ENCODE data around the gene PRUNE1. TPM values are rescaled to one million over a fixed set of nuclear protein-coding genes. Genes with fewer than 3 reads are reported as not detected.

PRUNE1 gene
- total RNA-seq, 1 donor from 2014 or later, result 43.6 TPM

GRCh38 chr1:150974580-150975478 is 33.4 kb upstream of the PRUNE1 start, which contains the start of gene CERS2:
Gene CERS2, minus strand, starts transcription at chr1:150974835. Its CDS starts 5,745 bp downstream, at chr1:150969090.
- intact Hi-C loops (cut with micrococcal nuclease), result no loop called here
- DNase-seq (peak; percentile 91), ATAC-seq (peak; percentile 67)

DNA sequence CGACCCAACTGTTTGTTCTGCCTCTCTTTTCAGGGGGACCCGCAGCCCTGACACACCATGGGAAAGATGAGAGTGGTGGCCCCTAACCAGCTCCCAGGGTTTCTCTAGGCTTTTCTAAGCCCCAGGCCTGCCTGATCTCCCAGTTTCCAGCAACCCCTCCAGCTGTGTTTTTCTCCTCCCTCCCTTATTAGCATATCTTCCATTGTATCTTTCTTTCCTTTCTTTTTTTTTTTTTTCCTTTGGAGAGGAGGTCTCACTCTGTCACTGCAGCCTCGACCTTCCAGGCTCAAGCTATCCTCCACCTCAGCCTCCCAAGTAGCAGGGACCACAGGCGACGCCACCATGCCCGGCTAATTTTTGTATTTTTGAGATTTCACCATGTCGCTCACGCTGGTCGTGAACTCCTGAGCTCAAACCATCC is 31.8 kb upstream of the PRUNE1 start:
- ATAC-seq (no peak), DNase-seq (no peak)
- intact Hi-C loops (cut with micrococcal nuclease), result no loop called here

GRCh38 chr1:150976879-150977694 is 31.2 kb upstream of the PRUNE1 start:
- DNase-seq (peak; percentile 87), ATAC-seq (peak; percentile 57)
- intact Hi-C loops (cut with micrococcal nuclease), result no loop called here

GRCh38 chr1:150979092-150980056 is 28.9 kb upstream of the PRUNE1 start:
- peak; percentile 39 for ATAC-seq
- DNase-seq, result peak; percentile 85
- intact Hi-C loops (cut with micrococcal nuclease), result no loop called here

DNA sequence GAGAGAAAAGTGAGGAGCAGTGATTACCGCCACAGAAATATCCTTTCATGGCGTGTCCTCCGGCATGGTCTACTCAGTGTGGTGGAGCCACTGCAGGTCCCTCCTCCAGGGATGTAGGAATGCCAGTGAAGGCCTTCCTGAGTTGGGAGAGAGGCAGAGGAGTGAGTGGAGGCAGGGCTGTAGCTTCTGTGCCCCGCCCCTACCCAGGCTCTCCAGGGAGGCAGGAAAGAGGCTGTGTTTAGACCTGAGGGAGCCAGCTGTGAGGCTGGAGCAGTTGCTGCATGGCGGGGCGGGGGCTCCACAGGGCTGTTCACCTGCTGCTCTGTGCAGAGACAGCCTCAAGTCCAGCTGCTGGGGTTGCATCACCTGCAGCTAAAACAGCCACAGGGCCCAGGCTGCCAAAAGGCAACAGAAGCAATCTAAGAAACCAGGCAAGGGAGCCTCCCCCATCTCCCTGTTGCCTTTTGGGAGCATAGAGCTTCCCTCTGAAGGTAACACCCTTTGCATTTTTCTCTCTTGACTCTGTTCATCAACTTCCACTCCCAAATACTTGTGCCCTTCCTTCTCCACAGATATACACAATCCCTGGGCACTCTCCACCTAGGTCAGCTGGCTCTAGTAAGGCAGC is 27.0 kb upstream of the PRUNE1 start:
- ATAC-seq, result no peak
- intact Hi-C loops (cut with micrococcal nuclease), result no loop called here
- no peak for DNase-seq

- no peak for ATAC-seq
- DNase-seq, result no peak
- intact Hi-C loops (cut with micrococcal nuclease), result no loop called here
Measured at GRCh38 chr1:150981805-150982712, 26.2 kb upstream of the PRUNE1 start, which contains the start of gene ANXA9. Gene ANXA9, plus strand, starts transcription at chr1:150982292. Its CDS starts 814 bp downstream, at chr1:150983106.

- intact Hi-C loops (cut with micrococcal nuclease), result no loop called here
- ATAC-seq (no peak), DNase-seq (no peak)
Measured at GRCh38 chr1:150985179-150985825, 22.9 kb upstream of the PRUNE1 start.

DNA sequence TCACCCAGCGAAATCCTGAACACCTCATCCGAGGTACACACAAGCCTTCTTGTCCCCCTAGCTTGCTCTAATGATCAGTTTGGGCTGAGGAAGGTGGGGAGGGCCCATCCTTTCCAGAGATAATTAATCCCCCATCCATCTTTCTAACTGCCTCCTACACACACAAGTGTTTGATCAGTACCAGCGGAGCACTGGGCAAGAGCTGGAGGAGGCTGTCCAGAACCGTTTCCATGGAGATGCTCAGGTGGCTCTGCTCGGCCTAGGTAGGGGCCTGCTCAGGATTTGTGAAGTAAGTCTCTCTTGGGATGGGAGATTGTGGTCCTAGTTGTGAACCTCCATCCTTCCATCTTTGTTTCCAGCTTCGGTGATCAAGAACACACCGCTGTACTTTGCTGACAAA is 20.3 kb upstream of the PRUNE1 start:
- intact Hi-C loops (cut with micrococcal nuclease), result no loop called here

GRCh38 chr1:150992626-150993025 is 15.6 kb upstream of the PRUNE1 start:
- intact Hi-C loops (cut with micrococcal nuclease), result no loop called here
- DNase-seq (no peak), ATAC-seq (no peak)

More for the DNA sequence above, 20.3 kb upstream of the PRUNE1 start:
- DNase-seq (no peak), ATAC-seq (no peak)

DNA sequence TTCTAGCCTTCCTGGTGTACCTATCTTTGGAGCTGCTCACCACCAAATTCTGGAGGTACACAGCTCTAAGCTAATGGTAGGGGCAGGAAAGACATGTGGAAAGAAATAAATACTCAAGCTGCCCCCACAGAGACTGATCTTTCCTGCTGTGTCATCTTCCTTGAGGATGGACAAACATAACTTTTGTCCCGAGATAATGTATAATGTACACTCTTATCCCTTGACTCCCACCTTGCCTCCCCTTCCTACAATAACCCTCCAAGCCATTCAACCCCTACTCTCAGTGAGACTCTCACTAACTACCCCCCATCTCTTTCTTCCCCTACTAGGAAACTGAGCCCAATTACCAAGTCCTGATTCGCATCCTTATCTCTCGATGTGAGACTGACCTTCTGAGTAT is 14.0 kb upstream of the PRUNE1 start:
- no peak for ATAC-seq
- intact Hi-C loops (cut with micrococcal nuclease), result no loop called here
- DNase-seq, result no peak

DNA sequence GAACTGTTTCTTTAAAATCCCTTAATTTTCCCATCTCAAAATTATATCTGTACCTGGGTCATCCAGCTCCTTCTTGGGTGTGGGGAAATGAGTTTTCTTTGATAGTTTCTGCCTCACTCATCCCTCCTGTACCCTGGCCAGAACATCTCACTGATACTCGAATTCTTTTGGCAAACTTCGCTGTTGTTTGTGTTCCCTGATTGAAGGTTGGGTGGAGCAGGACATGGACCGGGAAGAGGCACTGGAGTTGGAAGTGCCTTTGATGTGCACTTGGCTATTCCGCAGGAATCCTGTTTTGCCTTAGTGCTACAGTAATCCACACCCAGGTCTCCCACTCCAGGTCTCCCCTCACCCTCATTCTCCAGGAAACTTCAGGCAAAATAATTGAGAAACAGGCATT is 12.8 kb upstream of the PRUNE1 start:
- peak; percentile 22 for ATAC-seq

DNA sequence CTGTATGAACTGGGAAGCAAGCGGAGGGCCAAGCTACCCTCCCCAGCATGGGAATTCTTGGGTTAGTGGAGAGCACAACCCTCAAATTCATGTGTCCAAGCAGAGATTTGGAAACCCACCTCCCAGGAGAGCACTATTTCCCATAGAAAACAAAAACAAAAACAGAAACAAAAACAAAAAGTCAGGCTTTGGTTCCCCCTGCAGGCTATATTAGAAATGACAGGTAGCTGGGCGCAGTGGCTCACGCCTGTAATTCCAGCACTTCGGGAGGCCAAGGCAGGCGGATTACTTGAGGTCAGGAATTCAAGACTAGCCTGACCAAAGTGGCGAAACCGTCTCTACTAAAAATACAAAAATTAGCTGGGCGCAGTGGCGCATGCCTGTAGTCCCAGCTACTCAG is 12.4 kb upstream of the PRUNE1 start:
- DNase-seq (no peak), ATAC-seq (peak; percentile 58)
- intact Hi-C loops (cut with micrococcal nuclease), result no loop called here

More for the DNA sequence above, 12.8 kb upstream of the PRUNE1 start:
- no peak for DNase-seq
- intact Hi-C loops (cut with micrococcal nuclease), result no loop called here

- no peak for ATAC-seq
- intact Hi-C loops (cut with micrococcal nuclease), result no loop called here
Measured at GRCh38 chr1:150997126-150997872, 10.9 kb upstream of the PRUNE1 start.

GRCh38 chr1:150997949-150998348 is 10.3 kb upstream of the PRUNE1 start:
- intact Hi-C loops (cut with micrococcal nuclease), result no loop called here
- ATAC-seq (no peak), DNase-seq (no peak)

More at GRCh38 chr1:150997126-150997872, 10.9 kb upstream of the PRUNE1 start:
- no peak for DNase-seq

DNA sequence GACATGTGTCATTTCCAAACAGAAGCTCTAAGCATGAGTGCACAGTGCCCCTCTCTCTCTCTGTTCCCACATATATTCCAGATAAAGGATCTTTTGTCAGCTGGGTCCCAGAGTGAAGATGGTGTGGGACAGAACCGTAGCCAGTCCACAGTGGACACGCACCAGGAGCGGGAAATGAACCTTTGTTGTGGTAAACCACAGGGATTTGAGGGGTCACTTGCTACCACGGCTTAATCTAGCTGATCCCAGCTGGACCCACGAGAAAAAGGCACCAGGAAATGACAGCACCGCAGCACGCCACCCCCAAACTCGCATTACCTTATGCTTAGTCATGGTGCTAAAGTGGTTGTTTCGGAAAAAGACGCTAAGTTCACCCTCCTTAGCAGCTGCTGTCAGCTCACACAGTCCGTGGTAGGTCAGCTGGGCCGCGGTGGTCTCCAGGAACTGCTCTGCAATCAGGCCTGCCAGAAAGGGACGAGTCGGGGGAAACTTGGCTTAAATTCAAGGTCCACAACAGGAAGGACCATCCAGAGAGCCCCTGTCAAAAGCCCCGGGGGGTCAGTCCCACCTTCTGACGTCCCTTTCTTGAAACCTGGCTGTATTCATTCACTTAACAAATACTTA is 9.1 kb upstream of the PRUNE1 start:
- intact Hi-C loops (cut with micrococcal nuclease), result no loop called here
- ATAC-seq, result no peak

GRCh38 chr1:150999926-151000325 is 8.3 kb upstream of the PRUNE1 start:
- intact Hi-C loops (cut with micrococcal nuclease), result no loop called here
- DNase-seq (no peak), ATAC-seq (no peak)

More for the DNA sequence above, 9.1 kb upstream of the PRUNE1 start:
- DNase-seq, result no peak
